ENCODE data around the gene SPESP1. TPM values are rescaled to one million over a fixed set of nuclear protein-coding genes. Genes with fewer than 3 reads are reported as not detected.
A peak's percentile ranks its signal among the peaks of the same experiment; 100 is the strongest.

The SPESP1 gene
- total and polyA plus RNA-seq, 9 of the 15 experiments (the other 6 are each of a cell fraction or from before 2014, with no cell fraction given): not detected

- TF ChIP-seq BCLAF1 (IDR thresholded peaks at IDR 0.05; ENCODE audit: borderline replicate concordance in 1 of 2, control insufficient read depth in 1 of 2, low read depth in 2 of 2, low read length in 1 of 2) (peak in 1 of 2 experiments; percentile 53; a peak in 1 of 4 replicates), ZNF57 (CRISPR knock-in tag; IDR thresholded peaks at IDR 0.05) (no peak), ESRRB (CRISPR knock-in tag; IDR thresholded peaks at IDR 0.05; ENCODE audit: borderline replicate concordance) (no peak), BCL6 (CRISPR knock-in tag; IDR thresholded peaks at IDR 0.05) (no peak), ZBTB1 (CRISPR knock-in tag; IDR thresholded peaks at IDR 0.05; ENCODE audit: borderline replicate concordance, low read depth) (no peak), MTA1 (IDR thresholded peaks at IDR 0.05; ENCODE audit: borderline replicate concordance) (peak; percentile 74; the same call in 1 of the 2 replicates), ZNF75A (CRISPR knock-in tag; IDR thresholded peaks at IDR 0.05) (no peak), MAZ (CRISPR knock-in tag; conservative IDR thresholded peaks at IDR 0.05 in 1 of 2, IDR thresholded peaks at IDR 0.05 in 1 of 2) (no peak; a peak in 2 of 4 replicates), ZNF384 (IDR thresholded peaks at IDR 0.05; ENCODE audit: low read depth, low read length) (no peak), SNIP1 (IDR thresholded peaks at IDR 0.05; ENCODE audit: low read depth) (no peak), NFYB (IDR thresholded peaks at IDR 0.05; ENCODE audit: extremely low read depth, insufficient read length) (no peak), ZNF23 (CRISPR knock-in tag; IDR thresholded peaks at IDR 0.05) (no peak), TRIM28 (IDR thresholded peaks at IDR 0.05) (peak; percentile 61; the same call in 1 of the 2 replicates), NFIC (IDR thresholded peaks at IDR 0.05) (peak; percentile 97), PCBP2 (IDR thresholded peaks at IDR 0.05; ENCODE audit: low read depth, low read length, poor library complexity, severe bottlenecking) (no peak), EHMT2 (IDR thresholded peaks at IDR 0.05) (no peak)
- TF ChIP-seq, protein P1, sequence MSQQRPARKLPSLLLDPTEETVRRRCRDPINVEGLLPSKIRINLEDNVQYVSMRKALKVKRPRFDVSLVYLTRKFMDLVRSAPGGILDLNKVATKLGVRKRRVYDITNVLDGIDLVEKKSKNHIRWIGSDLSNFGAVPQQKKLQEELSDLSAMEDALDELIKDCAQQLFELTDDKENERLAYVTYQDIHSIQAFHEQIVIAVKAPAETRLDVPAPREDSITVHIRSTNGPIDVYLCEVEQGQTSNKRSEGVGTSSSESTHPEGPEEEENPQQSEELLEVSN (IDR thresholded peaks at IDR 0.05; ENCODE audit: borderline replicate concordance in 1 of 2, extremely low read depth in 1 of 2, insufficient read depth in 1 of 2, insufficient read length in 1 of 2, low read depth in 1 of 2, low read length in 1 of 2, poor library complexity in 1 of 2, severe bottlenecking in 1 of 2): peak in 1 of 2 experiments; percentile 24
- TF ChIP-seq, protein P2, sequence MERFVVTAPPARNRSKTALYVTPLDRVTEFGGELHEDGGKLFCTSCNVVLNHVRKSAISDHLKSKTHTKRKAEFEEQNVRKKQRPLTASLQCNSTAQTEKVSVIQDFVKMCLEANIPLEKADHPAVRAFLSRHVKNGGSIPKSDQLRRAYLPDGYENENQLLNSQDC (CRISPR knock-in tag; IDR thresholded peaks at IDR 0.05): no peak
- TF ChIP-seq, protein P3, sequence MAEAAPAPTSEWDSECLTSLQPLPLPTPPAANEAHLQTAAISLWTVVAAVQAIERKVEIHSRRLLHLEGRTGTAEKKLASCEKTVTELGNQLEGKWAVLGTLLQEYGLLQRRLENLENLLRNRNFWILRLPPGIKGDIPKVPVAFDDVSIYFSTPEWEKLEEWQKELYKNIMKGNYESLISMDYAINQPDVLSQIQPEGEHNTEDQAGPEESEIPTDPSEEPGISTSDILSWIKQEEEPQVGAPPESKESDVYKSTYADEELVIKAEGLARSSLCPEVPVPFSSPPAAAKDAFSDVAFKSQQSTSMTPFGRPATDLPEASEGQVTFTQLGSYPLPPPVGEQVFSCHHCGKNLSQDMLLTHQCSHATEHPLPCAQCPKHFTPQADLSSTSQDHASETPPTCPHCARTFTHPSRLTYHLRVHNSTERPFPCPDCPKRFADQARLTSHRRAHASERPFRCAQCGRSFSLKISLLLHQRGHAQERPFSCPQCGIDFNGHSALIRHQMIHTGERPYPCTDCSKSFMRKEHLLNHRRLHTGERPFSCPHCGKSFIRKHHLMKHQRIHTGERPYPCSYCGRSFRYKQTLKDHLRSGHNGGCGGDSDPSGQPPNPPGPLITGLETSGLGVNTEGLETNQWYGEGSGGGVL (CRISPR knock-in tag; IDR thresholded peaks at IDR 0.05): no peak
- TF ChIP-seq, protein P4, sequence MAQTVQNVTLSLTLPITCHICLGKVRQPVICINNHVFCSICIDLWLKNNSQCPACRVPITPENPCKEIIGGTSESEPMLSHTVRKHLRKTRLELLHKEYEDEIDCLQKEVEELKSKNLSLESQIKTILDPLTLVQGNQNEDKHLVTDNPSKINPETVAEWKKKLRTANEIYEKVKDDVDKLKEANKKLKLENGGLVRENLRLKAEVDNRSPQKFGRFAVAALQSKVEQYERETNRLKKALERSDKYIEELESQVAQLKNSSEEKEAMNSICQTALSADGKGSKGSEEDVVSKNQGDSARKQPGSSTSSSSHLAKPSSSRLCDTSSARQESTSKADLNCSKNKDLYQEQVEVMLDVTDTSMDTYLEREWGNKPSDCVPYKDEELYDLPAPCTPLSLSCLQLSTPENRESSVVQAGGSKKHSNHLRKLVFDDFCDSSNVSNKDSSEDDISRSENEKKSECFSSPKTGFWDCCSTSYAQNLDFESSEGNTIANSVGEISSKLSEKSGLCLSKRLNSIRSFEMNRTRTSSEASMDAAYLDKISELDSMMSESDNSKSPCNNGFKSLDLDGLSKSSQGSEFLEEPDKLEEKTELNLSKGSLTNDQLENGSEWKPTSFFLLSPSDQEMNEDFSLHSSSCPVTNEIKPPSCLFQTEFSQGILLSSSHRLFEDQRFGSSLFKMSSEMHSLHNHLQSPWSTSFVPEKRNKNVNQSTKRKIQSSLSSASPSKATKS (CRISPR knock-in tag; IDR thresholded peaks at IDR 0.05): no peak
Measured at GRCh38 chr15:68991723-68992122, 61.4 kb downstream of the SPESP1 start (continued).

Data from K562 (cell line).